ENCODE results near the gene GPANK1.

GPANK1 gene

GRCh38 chr6:31701666-31702404, 37.0 kb upstream of the GPANK1 start:
- TF ChIP-seq CTCF (IDR thresholded peaks at IDR 0.05; ENCODE audit: low read depth, low read length), result no peak
- DNase-seq (ENCODE audit: extremely low read depth, low read depth), result no peak

- DNase-seq (ENCODE audit: extremely low read depth, low read depth), result no peak
- TF ChIP-seq CTCF (IDR thresholded peaks at IDR 0.05; ENCODE audit: low read depth, low read length), result no peak
Observed at GRCh38 chr6:31700740-31701401, 36.1 kb upstream of the GPANK1 start.

GRCh38 chr6:31697555-31697954, 32.8 kb upstream of the GPANK1 start:
- no peak for TF ChIP-seq CTCF (IDR thresholded peaks at IDR 0.05; ENCODE audit: low read depth, low read length)
- no peak for DNase-seq (ENCODE audit: extremely low read depth, low read depth)

- DNase-seq (ENCODE audit: extremely low read depth, low read depth), result no peak
- no peak for TF ChIP-seq CTCF (IDR thresholded peaks at IDR 0.05; ENCODE audit: low read depth, low read length)
Observed at GRCh38 chr6:31693535-31693934, 28.7 kb upstream of the GPANK1 start.

- DNase-seq (ENCODE audit: extremely low read depth, low read depth), result no peak
- no peak for TF ChIP-seq CTCF (IDR thresholded peaks at IDR 0.05; ENCODE audit: low read depth, low read length)
Observed at GRCh38 chr6:31692886-31693285, 28.1 kb upstream of the GPANK1 start.

- no peak for TF ChIP-seq CTCF (IDR thresholded peaks at IDR 0.05; ENCODE audit: low read depth, low read length)
- no peak for DNase-seq (ENCODE audit: extremely low read depth, low read depth)
Observed at GRCh38 chr6:31692353-31692752, 27.6 kb upstream of the GPANK1 start.

- no peak for DNase-seq (ENCODE audit: extremely low read depth, low read depth)
- no peak for TF ChIP-seq CTCF (IDR thresholded peaks at IDR 0.05; ENCODE audit: low read depth, low read length)
Observed at GRCh38 chr6:31691564-31692108, 26.8 kb upstream of the GPANK1 start.
